ENCODE measurements around the gene GFRA4.
A peak's percentile ranks its signal among the peaks of the same experiment; 100 is the strongest.

Gene GFRA4

DNA sequence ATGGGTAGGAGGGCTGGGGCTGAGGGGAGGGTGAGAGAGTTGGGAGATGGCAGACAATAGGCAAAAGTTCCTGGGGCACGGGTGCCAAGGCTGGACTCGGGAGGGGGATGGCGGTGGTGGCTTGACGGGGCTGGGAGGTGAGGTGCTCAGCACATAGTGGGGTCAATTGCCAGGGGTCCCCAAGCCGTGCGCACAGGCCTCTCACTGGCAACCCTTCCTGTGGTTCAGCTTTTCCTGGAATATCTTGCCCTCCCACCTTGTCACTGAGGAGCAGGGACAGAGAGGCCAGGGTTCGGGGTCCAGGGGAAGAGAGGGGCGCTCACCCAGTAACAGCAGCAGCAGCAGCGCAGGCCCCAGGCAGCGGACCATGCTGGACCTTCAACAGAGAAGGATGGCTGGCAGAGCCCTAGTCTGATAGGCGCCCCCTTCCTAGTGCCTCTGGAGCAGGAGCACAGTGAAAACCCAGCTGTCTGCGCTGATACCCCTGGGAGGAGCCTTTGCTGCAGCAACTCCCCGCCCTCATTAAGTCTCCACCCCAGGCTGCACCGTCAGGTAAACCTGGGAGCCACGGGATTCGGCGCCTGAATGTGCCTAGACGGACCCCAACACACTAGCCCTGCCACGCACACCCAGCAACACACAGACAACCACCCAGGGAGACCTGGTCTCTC is at the start of gene GFRA4:
Gene GFRA4, minus strand, starts transcription at position 369 of the 671 bp plus-strand sequence. Its CDS starts 0 bp downstream, at position 369.
- no peak for DNase-seq

- DNase-seq: no peak
Measured at GRCh38 chr20:3712279-3712873, 49.2 kb upstream of the GFRA4 start, which contains the start of gene SIGLEC1. Gene SIGLEC1, minus strand, starts transcription at chr20:3712600. Its CDS starts 5,472 bp downstream, at chr20:3707128.

DNA sequence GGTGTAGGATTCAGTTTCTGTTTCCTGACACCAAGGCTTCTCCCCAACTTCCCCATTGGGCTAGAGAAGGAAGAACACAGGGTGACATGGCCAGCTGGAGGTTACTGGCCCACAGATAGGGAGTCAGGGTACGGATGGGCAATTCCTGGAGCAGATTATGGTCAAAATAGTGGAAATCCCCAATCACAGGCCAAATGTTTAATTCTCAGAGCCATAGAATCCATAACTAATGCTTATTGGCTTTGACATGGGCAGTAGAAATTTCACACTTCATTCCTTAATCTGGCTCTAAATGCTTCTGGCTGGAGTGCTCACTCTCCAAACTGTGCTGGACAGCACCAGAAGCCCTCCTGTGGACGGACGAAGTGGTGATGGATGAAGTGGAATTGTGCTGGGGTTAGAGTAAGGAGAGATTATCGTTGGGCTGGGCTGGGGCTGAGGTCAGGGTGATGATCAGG is 48.3 kb upstream of the GFRA4 start:
- no peak for DNase-seq

DNA sequence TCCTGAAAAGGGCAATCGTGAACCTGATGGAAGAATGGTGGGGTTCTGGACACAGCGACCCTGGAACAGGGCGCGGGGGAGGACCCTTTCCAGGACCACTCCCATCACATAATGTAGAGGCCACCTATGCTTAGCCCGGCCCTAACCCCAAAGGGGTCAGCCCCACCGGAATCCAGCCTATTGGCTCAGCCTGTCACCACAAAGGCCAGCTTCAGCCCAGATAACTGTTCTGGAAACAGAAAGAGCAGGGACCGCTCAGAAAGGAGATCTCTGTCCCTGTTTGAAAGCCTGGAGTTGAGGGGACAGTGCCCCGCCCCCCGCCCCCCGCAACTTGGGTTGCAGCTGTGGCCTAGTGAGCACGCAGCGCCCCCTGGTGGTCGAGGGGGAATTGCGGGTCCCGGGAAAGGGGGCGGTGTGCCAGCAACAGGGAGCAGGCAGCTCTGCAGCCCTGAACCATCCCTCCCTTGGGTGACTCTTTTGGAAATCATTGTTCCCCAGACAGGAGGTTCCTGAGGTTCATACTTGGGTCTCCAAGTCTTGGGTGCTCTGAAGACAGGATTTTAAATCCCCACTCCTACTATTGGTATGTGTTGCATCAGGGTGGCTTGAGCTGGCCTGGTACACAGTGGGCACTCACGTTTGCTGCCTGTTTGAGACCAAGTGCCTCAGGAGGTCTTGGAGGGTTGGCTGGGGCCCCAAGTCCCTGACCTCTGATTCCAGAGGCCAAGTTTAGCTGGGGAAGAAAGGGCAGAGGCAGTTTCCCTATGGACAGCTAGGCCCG is 47.7 kb upstream of the GFRA4 start:
- DNase-seq: peak in 1 of 2 experiments; percentile 65

DNA sequence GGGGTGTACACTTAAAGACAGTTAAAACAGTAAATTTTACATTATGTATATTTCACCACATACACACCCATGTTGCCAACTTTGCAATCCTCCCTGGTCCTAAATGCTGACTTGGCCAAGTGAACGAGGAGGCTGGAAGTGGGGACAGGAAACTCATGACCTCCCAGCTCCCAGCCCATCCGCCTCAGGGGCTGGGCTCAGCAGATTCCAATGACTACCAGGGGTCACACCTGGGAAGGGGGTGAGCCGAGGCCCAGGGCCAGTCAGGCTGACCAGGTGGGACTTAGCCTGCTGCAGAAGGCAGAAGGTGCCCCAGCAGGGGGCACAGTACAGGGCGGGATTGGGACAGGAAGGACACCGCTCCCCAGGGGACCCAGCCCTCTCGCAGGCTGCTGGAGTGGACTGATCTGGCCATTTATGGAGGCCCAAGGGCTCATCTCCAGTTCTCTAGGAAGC is 46.8 kb upstream of the GFRA4 start:
- DNase-seq: no peak

DNA sequence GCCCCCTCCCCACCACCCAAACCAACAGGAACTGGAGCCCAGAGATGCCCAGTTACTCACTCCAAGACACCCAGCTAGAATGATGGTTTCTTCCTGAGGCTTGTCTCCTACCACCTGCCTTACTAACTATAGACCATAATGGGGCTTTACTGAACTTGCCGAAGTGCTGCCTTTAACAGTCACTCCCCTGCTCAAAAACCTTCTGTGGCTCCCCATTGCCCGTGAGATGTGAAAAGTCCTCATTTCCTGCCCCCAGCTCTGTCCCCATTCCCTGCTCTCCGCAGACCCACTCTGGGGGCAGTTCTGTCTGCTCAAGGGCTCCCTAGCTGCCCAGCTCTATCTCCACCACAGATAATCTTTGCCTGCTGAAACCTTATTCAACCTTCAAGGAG is 44.3 kb upstream of the GFRA4 start:
- DNase-seq: no peak

DNA sequence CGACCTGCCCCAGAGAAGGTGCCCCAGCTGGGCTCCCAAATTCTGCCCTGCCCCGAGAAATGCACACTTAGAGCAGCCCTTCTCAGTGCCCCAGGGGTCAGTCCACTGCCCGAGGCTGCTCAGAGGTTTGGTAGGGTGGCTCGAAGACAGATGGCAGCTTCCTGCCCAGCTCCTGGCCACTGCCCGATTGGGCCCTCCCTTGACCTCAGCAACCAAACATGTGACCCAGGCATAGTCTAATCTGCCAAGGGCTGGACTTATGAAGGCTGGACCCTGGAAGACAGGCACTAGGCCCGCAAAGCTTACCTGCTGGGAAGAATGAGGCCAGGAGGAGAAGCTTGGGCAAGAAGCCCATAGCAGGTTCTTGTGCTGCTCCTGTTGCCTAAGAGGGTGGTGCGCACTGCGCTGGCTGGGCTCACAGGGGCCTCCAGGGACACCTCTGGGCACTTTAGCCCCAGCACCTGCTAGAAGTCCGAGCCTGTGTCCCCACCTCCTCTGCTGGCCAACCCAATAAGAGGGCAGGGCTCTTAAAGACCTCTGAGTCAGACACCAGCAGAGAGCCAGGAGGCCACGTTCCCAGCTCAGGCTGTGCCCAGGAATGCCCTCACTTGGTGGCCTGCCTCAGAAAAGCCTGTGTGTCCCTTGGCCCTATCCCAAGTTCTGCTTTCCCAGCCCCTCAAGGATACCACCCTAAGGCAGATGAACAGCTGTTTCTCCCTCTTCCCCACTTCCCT is 43.7 kb upstream of the GFRA4 start:
- DNase-seq: no peak

GRCh38 chr20:3705970-3706739 is 43.0 kb upstream of the GFRA4 start:
- DNase-seq: no peak

DNA sequence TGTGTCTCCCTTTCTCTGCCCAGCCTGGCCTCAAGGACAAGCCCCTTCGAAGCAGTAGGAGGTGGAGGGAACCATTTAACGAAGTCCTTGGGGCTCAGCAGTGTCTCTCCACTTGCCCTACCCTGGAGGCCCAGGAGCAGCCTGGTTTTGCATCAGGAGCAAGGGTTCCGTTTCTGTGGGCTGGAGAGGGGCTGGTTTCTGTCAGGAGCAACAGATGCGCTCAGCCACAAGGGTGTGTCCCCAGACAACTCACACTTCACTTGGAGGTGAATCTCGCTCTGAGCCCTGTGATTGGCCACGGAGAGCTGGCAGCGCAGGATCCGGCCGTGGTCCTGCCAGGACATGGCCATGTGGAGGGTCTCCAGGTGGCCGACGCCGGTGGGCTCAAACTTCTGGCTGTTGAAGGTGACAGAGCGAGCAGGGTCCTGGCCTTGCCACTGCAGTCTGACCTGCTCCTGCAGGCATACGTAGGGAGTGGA is 42.3 kb upstream of the GFRA4 start:
- DNase-seq: no peak

DNA sequence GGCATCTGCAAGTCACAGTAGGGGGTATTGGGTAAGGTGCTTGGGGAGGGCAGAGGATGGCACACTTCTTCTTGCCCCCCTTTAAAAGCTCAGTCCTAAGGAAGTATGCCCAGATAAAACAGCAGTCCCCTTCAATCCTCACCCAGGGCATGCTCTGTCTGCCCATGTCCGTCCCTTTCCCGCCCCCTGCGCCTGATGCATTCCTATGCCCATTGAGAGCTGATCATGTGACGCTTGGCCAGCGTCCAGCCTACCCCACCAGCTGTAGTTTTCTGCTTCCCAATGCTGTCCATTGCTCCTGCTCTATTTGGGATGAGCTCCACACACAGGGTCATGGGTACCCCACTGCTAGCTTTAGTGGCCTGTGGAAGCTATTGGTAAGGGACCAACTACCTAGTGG is 40.9 kb upstream of the GFRA4 start:
- no peak for DNase-seq

DNA sequence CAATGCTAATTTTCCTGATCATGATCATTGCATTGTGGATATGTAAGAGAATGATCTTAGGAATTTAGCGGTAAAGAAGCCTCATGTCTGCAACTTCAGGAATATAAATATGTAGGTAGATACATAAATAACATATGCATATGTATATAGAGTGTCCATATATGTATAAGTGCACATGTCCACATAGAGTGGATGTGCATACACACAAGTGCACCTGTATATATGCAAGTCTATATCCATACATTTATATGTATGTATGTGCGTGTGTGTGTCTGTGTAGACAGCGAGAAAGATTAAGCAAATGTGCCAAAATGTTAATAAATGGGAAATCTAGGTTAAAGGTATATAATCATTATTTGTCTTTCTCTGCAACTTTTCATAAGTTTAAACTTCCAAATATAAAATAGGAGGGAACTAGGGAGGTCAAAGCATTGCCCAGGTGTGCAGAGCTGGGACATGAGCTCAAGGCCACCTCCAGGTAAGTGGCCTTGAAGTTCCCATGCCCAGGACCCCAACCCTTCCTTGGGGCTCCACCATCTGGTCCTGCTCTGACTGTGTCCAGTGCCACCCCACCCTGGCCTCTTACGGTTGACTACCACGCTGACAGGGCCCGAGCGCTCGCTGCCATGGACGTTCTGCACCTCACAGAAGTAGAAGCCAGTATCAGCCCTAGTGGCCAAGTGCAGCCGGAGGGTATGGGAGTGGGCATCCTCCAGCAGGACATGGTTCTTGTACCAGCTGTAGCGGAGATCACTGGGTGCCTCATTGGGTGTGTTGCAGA is 39.6 kb upstream of the GFRA4 start:
- no peak for DNase-seq

DNA sequence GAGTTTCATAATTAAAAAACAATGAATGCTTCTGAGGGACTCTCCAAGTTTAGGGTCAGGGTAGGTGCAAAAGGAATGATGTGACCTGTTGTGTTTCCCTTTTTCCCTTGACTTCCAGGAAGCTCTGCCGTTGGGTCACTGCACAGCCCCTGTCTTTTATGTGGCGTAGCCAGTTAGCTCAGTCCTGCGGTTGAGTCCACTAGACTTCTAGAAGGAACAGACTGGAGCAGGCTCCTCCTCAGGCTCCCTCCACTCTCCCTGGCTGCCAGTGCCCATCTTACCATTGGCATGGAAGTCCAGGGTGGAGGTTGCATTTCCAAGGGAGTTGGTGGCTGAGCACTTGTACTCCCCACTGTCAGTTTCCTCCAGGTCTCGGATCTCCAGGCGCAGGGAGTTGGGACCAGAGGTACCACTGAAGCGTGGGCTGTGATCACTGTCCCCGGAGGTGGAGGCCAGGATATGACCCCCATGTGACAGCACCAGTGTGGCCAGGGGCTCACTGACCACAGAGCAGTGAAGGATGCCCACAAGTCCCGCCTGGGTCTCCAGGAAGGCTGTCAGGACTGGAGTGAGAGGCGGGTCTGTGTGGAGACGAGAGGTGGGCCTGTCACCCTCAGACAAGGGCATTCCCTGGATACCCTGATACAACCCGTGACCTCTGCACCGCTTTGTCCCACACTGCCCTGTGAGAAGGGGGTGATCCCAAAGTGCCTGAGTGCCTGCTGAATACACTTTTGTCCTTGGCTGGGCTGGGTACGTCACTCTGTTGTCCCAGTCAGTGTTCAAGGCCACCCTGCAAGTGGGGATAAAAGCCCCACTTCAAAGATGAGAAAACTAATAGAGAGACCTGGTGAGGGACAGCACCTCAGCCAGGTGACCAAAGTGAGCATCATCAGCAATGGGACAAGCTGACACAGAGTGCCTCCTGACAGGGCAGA is 38.1 kb upstream of the GFRA4 start:
- no peak for DNase-seq

GRCh38 chr20:3699037-3699436 is 35.8 kb upstream of the GFRA4 start:
- no peak for DNase-seq

GRCh38 chr20:3698591-3699001 is 35.4 kb upstream of the GFRA4 start:
- no peak for DNase-seq

GRCh38 chr20:3697588-3698305 is 34.5 kb upstream of the GFRA4 start:
- DNase-seq: no peak

- no peak for DNase-seq
Measured at GRCh38 chr20:3696745-3697587, 33.8 kb upstream of the GFRA4 start.

- DNase-seq: peak; percentile 16 to 50
Measured at GRCh38 chr20:3696200-3696599, 33.0 kb upstream of the GFRA4 start.

- no peak for DNase-seq
Measured at GRCh38 chr20:3694864-3695263, 31.7 kb upstream of the GFRA4 start.

All from NCI-H526 (cell line).